ENCODE data around the gene SEMA3G.

The SEMA3G gene

GRCh38 chr3:52453496-52454249 lies 8.8 kb upstream of the SEMA3G start, which contains the start of gene TNNC1:
TNNC1 (minus strand) TSS chr3:52454041; CDS start chr3:52454015, 26 bp downstream.
- DNase-seq = no peak

DNA sequence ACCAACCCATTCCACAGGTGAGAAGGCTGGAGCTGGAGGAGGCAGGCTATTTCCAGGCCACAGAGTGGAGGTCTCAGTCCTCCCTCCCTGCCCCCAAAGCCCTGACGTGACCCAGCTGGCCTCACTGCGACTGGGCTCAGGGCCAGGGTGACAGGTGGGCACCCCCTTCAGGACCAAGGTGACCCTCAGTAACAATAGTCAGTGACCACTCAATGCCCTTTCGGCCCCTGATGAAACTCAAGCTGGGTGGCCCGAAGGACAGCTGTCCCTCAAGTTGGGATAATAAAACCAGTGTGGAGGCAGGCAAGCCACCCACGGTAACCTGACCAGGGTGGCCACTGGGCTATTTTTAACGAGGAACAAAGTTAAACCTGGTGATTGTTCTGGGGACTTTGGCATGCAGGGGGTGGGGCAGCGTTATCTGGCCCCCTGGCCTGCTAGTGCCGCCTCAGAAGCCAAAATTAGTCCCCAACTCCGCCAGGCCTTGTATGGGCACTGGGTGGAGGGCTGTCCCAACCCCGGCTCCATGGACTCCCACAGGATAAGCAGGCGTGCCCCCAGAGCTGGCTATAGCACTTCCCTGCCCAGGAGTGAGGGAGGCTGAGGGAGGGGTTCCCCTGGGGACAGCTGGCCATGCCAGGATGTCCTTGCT lies 7.8 kb upstream of the SEMA3G start:
- no peak for DNase-seq
- TF ChIP-seq GATA1 (IDR thresholded peaks at IDR 0.05; ENCODE audit: low read depth, low read length) (no peak), POLR2A (IDR thresholded peaks at IDR 0.05; ENCODE audit: low read length) (no peak)

More at GRCh38 chr3:52453496-52454249, 8.8 kb upstream of the SEMA3G start, which contains the start of gene TNNC1:
- TF ChIP-seq GATA1 (IDR thresholded peaks at IDR 0.05; ENCODE audit: low read depth, low read length) (no peak), POLR2A (IDR thresholded peaks at IDR 0.05; ENCODE audit: low read length) (no peak)

- TF ChIP-seq POLR2A (IDR thresholded peaks at IDR 0.05; ENCODE audit: low read length) (no peak), GATA1 (IDR thresholded peaks at IDR 0.05; ENCODE audit: low read depth, low read length) (no peak)
- DNase-seq = no peak
Measured at GRCh38 chr3:52452126-52452525, 7.2 kb upstream of the SEMA3G start.

GRCh38 chr3:52451237-52452083 lies 6.6 kb upstream of the SEMA3G start:
- TF ChIP-seq POLR2A (IDR thresholded peaks at IDR 0.05; ENCODE audit: low read length) = no peak

DNA sequence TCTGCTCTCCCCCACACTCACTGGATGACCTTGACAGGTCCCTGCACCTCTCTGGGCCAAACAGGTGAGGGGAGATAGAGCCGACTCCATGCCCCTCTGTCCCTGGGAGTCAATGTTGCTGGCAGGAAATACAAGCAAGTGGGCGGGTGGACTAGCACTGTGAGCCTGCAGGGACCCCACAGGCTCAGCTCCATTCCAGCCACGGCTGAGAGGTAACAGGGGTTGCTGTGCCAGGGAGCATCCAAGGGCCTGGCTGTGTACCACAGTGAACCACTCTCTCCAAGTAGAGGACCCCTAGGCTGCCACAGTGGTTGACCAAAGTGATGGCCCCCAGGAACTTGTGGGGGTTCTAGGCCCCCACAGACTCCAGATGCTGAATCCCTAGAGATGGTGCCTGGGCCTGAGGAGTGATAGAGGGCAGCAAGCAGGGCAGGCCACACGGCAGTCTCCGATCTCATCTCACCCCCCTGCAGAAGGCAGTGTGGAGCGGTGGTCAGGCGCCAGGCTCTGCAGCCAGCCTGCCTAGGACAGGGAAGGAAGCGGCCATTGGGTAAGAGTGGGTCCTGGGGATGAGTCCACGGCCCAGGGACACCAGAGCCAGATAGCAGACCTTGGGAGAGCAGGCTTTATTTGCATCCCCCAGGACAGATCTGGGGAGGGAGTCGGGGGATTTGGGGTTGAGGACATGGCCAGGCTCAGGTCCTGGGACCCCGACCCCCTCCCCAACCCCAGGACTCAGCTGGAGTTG lies 5.8 kb upstream of the SEMA3G start:
- DNase-seq = no peak
- TF ChIP-seq GATA1 (IDR thresholded peaks at IDR 0.05; ENCODE audit: low read depth, low read length) (no peak), POLR2A (IDR thresholded peaks at IDR 0.05; ENCODE audit: low read length) (no peak)

More at GRCh38 chr3:52451237-52452083, 6.6 kb upstream of the SEMA3G start:
- DNase-seq = no peak

- DNase-seq = no peak
Measured at GRCh38 chr3:52447512-52448355, 2.8 kb upstream of the SEMA3G start.

GRCh38 chr3:52446631-52447511 lies 2.0 kb upstream of the SEMA3G start:
- TF ChIP-seq GATA1 (IDR thresholded peaks at IDR 0.05; ENCODE audit: low read depth, low read length) = no peak
- TF ChIP-seq POLR2A (IDR thresholded peaks at IDR 0.05; ENCODE audit: low read length) = no peak
- DNase-seq = peak; percentile 79 to 87

More at GRCh38 chr3:52447512-52448355, 2.8 kb upstream of the SEMA3G start:
- TF ChIP-seq GATA1 (IDR thresholded peaks at IDR 0.05; ENCODE audit: low read depth, low read length) (no peak), POLR2A (IDR thresholded peaks at IDR 0.05; ENCODE audit: low read length) (no peak)

DNA sequence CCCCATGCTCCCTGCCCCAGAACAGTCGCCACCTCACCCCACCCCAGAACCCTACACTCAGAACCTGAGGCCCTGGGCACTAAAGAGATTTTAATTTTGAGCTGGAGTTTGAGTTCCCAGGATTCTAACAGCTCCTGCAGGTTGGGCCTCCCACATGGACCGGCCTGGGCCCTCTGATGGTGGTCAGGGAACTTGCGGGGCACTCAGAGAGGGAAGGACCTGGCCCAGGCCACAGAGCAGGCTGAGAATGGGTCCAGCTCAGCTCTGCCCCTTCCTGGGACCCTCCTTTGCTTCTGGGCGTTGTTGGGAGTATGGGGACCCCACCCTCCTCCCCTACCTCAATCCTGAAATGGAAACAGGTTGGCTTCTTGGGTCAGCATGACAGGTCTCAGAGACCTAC lies 1.1 kb upstream of the SEMA3G start:
- TF ChIP-seq POLR2A (IDR thresholded peaks at IDR 0.05; ENCODE audit: low read length) = no peak
- TF ChIP-seq GATA1 (IDR thresholded peaks at IDR 0.05; ENCODE audit: low read depth, low read length) = no peak
- DNase-seq = no peak

- DNase-seq = no peak
- TF ChIP-seq GATA1 (IDR thresholded peaks at IDR 0.05; ENCODE audit: low read depth, low read length) (no peak), POLR2A (IDR thresholded peaks at IDR 0.05; ENCODE audit: low read length) (no peak)
Measured at GRCh38 chr3:52443791-52444687, 864 bp downstream of the SEMA3G start.

GRCh38 chr3:52443268-52443610 lies 1.7 kb downstream of the SEMA3G start:
- no peak for DNase-seq

More at GRCh38 chr3:52443268-52443610, 1.7 kb downstream of the SEMA3G start:
- TF ChIP-seq GATA1 (IDR thresholded peaks at IDR 0.05; ENCODE audit: low read depth, low read length) (no peak), POLR2A (IDR thresholded peaks at IDR 0.05; ENCODE audit: low read length) (no peak)

Data from erythroblast (primary cell).